Measurements from ENCODE around the gene CTBS. TPM values are rescaled to one million over a fixed set of nuclear protein-coding genes. Genes with fewer than 3 reads are reported as not detected.

The CTBS gene
- total and polyA plus RNA-seq, 11 donors, result 2.5 to 19.9 (median 7.7) TPM

- Histone ChIP-seq H3K36me3 (no peaks in the 10 kb centered on the region), H3K9me3 (peaks cover 0 to 7% (median 0%) of the 10 kb centered on the region in 12 donors), H3K4me1 (peaks cover 0 to 9% (median 0%) of the 10 kb centered on the region in 12 donors), H3K4me3 (no peak overlapping the region), H3K27ac (no peak overlapping the region), H3K27me3 (no peaks in the 10 kb centered on the region)
- intact Hi-C loops (cut with DNase I), result loop anchor here in 1 of 10 donors (10.0 kb wide), 1 partner anchor 168 kb away; no protein-coding TSS in a partner anchor
- ATAC-seq (no peak), DNase-seq (no peak)
- WGBS, 4 donors, result 56 to 79% (median 67%) methylated on average over 2 of the region's 2 CpGs
- TF ChIP-seq POLR2A (IDR thresholded peaks at IDR 0.05), result no peak
- TF ChIP-seq, protein P1, sequence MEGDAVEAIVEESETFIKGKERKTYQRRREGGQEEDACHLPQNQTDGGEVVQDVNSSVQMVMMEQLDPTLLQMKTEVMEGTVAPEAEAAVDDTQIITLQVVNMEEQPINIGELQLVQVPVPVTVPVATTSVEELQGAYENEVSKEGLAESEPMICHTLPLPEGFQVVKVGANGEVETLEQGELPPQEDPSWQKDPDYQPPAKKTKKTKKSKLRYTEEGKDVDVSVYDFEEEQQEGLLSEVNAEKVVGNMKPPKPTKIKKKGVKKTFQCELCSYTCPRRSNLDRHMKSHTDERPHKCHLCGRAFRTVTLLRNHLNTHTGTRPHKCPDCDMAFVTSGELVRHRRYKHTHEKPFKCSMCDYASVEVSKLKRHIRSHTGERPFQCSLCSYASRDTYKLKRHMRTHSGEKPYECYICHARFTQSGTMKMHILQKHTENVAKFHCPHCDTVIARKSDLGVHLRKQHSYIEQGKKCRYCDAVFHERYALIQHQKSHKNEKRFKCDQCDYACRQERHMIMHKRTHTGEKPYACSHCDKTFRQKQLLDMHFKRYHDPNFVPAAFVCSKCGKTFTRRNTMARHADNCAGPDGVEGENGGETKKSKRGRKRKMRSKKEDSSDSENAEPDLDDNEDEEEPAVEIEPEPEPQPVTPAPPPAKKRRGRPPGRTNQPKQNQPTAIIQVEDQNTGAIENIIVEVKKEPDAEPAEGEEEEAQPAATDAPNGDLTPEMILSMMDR (IDR thresholded peaks at IDR 0.05), result no peak
Measured at GRCh38 chr1:84613026-84613425, 38.8 kb upstream of the CTBS start.

GRCh38 chr1:84611796-84612195 is 37.6 kb upstream of the CTBS start:
- intact Hi-C loops (cut with DNase I), result loop anchor here in 1 of 10 donors (10.0 kb wide), 1 partner anchor 167 kb away; no protein-coding TSS in a partner anchor
- TF ChIP-seq, protein P1 (IDR thresholded peaks at IDR 0.05), result no peak
- TF ChIP-seq POLR2A (IDR thresholded peaks at IDR 0.05), result no peak
- H3K9me3 ChIP-seq, result peaks cover 0 to 7% (median 0%) of the 10 kb centered on the region in 12 donors
- no peak overlapping the region for H3K4me3 ChIP-seq
- H3K36me3 ChIP-seq, result no peaks in the 10 kb centered on the region
- peaks cover 0 to 9% (median 0%) of the 10 kb centered on the region in 12 donors for H3K4me1 ChIP-seq
- DNase-seq (no peak), ATAC-seq (peak in 2 of 4 donors; percentile 37 to 41)
- WGBS, 4 donors, result 18 to 30% (median 24%) methylated on average over 3 of the region's 3 CpGs
- H3K27ac ChIP-seq, result peak overlapping the region in 2 of 12 donors; percentile 2 to 14
- H3K27me3 ChIP-seq, result no peaks in the 10 kb centered on the region

DNA sequence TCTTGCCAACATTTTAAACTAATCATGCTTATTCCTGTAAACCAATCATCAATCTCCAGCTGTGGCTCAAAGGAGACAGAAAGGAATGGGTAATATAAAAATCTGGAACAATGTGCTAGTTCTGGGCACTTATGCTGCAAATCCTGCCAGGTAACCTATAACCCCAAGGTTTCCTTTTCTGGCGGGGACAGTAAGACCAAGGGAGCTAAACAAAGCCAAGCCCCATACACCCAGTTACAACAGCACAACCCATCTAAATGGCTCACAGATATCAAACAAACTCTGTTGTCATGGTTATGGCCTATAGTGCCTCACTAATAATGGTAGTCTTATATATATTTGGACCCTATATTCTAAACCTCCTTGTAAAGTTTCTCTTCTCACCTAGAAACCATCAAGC is 36.9 kb upstream of the CTBS start:
- no peak for TF ChIP-seq POLR2A (IDR thresholded peaks at IDR 0.05)
- TF ChIP-seq, protein P1 (IDR thresholded peaks at IDR 0.05), result no peak
- no peaks in the 10 kb centered on the region for H3K36me3 ChIP-seq
- 53 to 77% (median 65%) methylated on average over 1 of the region's 1 CpG for WGBS, 4 donors
- H3K4me1 ChIP-seq, result peaks cover 0 to 9% (median 0%) of the 10 kb centered on the region in 12 donors
- intact Hi-C loops (cut with DNase I), result loop anchor here in 1 of 10 donors (10.0 kb wide), 1 partner anchor 166 kb away; no protein-coding TSS in a partner anchor
- peak overlapping the region in 1 of 12 donors; percentile 11 for H3K27ac ChIP-seq
- ATAC-seq, result no peak
- H3K4me3 ChIP-seq, result no peak overlapping the region
- H3K27me3 ChIP-seq, result no peaks in the 10 kb centered on the region
- DNase-seq, result no peak
- H3K9me3 ChIP-seq, result peaks cover 0 to 10% (median 0%) of the 10 kb centered on the region in 12 donors

GRCh38 chr1:84606977-84607376 is 32.7 kb upstream of the CTBS start:
- H3K27ac ChIP-seq, result no peak overlapping the region
- H3K27me3 ChIP-seq, result no peaks in the 10 kb centered on the region
- ATAC-seq, result no peak
- H3K9me3 ChIP-seq, result peaks cover 0 to 17% (median 0%) of the 10 kb centered on the region in 12 donors
- intact Hi-C loops (cut with DNase I), result loop anchor here in 8 of 10 donors (5.0 to 10.0 kb wide), 10 partner anchors 132 to 702 kb away; partner anchors contain the start of genes PRKACB (in 4 of the 8) and RPF1 (in 1 of the 8)
- H3K36me3 ChIP-seq, result no peaks in the 10 kb centered on the region
- DNase-seq, result no peak
- 86 to 92% (median 90%) methylated on average over 5 of the region's 5 CpGs for WGBS, 4 donors
- H3K4me3 ChIP-seq, result no peak overlapping the region
- peaks cover 0 to 25% (median 16%) of the 10 kb centered on the region in 12 donors for H3K4me1 ChIP-seq
- TF ChIP-seq POLR2A (IDR thresholded peaks at IDR 0.05), result no peak
